GM19240 (cell line): Measurements from ENCODE around the gene NTHL1.

Experiments
- DNase-seq: peaks from one replicate; pipeline ENCODE4 v3.0.0; 2011; ENCODE audit warnings: low spot score; ENCODE audit not compliant: insufficient read length

Gene NTHL1

DNA sequence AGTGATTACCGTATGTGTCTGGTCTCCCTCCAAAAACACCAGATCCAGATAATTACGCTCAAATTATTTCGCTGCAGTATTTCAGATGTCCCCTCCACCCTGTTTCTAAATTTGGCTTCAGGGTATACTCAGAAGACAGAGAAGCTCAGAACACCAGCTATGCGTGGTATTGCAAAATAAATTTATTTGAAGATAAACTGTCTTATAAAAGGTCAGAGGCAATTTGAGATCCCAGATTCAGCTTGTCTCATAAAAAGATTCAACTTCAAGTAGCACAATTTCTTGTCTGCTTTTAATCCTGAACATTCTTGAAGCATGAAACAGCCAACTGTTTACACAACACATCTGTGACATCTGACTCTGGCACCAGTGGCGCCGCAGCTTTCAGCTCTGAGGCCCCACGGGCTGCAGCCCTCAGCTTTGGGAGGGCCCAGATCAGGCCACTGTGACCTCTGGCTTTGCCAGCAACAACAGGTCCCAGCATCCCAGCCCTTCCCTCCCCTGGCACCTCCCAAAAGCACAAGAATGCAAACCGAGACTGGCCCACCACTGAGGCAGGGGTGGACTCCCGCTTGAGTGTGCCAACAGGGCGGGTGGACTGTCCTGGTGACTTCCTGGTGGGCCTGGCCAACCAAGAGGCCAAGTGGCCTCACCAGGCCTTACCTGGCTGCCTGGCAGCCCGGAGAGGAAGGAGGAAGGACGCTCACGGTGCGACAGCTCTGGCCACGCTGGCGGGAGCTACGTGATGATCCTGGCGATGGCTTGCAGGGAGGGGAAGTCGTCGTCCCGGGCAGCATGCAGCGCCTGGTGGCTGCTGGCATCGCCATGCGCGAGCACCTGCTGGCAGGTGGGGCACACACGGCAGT lies 49.9 kb downstream of the NTHL1 start:
- DNase-seq: no peak

DNA sequence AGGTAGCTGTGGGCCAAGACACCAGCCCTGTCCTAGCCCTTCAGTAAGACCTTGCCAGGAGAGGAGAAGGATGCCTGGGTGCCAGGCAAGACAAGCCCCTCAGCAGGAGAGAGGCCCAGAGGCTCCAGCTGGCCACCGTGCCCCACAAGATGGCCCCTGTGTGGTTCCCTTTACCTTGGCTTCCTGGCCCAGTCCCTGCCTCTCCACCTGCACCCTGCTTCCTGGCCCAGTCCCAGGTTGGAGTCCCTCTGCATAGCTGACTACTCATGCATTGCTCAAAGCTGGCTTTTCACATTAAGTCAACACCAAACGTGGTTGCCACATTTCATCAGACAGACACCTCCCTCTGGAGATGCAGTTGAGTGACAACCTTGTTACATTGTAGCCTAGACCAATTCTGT lies 53.9 kb downstream of the NTHL1 start:
- DNase-seq: no peak

DNA sequence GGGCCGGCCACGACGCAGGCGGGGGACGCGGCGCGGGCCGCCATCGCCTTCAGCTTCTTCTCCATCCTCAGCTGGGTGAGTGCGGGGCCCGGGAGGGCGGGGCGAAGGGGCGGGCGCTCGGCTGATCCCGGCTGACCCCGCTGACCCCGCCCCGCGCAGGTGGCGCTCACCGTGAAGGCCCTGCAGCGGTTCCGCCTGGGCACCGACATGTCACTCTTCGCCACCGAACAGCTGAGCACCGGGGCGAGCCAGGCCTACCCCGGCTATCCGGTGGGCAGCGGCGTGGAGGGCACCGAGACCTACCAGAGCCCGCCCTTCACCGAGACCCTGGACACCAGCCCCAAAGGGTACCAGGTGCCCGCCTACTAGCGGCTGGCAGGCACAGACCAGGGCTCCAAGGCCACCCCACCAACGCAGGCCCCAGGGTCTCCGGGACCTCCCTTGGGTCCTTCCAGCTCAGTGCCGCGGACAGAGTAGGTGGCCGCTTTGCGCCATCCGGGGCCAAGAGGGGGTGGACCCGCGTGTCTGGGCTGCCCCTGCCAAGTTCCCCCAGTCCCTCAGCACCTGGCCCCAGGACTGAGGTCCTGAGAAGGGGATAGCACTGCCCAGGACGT lies 54.8 kb downstream of the NTHL1 start:
- no peak for DNase-seq

DNA sequence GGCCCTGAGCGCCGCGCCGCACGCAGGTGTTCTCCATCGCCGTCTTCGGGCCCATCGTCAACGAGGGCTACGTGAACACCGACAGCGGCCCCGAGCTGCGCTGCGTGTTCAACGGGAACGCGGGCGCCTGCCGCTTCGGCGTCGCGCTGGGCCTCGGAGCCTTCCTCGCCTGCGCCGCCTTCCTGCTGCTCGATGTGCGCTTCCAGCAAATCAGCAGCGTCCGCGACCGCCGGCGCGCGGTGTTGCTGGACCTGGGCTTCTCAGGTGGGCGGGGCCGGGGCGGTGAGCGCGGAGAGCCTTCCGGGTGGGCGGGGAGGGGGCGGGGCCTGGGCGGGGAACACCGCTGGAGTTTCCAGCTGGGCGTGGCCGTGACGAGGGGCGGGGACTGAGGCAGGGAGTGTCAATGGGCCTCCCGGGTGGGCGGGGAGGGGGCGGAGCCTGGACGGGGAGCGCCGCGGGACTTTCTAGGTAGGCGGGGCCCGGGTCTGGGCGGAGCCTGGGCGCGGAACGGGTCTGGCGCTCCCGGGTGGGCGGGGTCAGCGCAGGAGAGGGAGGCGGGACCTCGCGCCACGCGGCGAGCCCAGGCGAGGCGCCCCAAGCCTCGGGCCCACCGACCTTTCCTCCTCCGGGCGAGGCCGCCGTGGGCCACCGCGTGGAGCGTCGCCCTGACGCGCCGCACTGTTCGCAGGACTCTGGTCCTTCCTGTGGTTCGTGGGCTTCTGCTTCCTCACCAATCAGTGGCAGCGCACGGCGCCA lies 55.5 kb downstream of the NTHL1 start:
- peak; percentile 95 for DNase-seq

GRCh38 chr16:1991588-1991947 lies 56.1 kb downstream of the NTHL1 start:
- no peak for DNase-seq

DNA sequence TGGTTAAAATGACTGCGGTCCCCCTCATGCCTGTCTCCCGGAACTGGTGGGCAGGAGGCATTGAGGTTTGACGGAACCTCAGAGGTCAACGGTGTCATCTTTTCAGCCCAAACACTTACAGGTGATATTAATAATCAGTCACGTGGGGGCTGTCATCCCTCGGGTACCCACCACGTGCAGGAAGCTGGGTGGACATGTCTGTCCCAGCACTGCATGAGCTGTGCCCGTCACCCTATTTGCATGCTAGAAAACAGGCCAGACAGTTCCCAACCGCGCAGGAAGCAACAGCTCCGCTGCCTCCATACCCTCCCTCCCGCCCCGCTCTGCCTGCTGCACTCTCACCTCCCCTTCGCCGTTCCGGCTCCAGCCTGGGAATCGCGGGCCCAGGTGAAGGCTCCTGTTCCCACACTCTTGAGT lies 56.5 kb downstream of the NTHL1 start:
- peak; percentile 71 for DNase-seq

GRCh38 chr16:1990351-1991134 lies 57.1 kb downstream of the NTHL1 start:
- no peak for DNase-seq

DNA sequence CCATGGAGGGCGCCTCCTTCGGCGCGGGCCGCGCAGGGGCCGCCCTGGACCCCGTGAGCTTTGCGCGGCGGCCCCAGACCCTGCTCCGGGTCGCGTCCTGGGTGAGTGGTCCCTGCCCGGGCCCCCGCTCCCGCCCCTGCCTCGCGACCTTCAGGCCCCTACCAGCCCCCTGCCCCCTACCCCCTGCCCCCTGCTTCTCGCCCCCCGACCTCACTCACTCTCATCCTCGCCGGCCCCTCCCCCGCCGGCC lies 57.6 kb downstream of the NTHL1 start:
- no peak for DNase-seq
